Lung (tissue), 12 donors: Measurements from ENCODE around the gene SAMD11. TPM values are rescaled to one million over a fixed set of nuclear protein-coding genes. Genes with fewer than 3 reads are reported as not detected.

Source experiments
- ATAC-seq: fragments of 200-7000 bp; cut with Tn5 transposase; one replicate; pipeline ENCODE4 v1.9.1; 2020; ENCODE audit warnings: moderate number of reproducible peaks; ENCODE audit not compliant: insufficient read depth, low FRiP score
- DNase-seq, 3 donors: peaks; one replicate each; pipeline ENCODE4 v3.0.0-alpha.2; 2013 to 2017
- H3K27ac ChIP-seq, 2 donors: one replicate each; pipeline ENCODE4 v1.5.1; 2013; ENCODE audit warnings: mild to moderate bottlenecking in 2 of 2, moderate library complexity in 2 of 2, control low read depth in 1 of 2, inconsistent platforms in 1 of 2, low read depth in 1 of 2, low read length in 1 of 2
- H3K27me3 ChIP-seq, 3 donors: one replicate each; pipeline ENCODE4 v1.5.1; 2013; ENCODE audit warnings: low read length in 2 of 3; ENCODE audit not compliant: control insufficient read depth in 3 of 3, insufficient read depth in 3 of 3
- H3K36me3 ChIP-seq, 4 donors: one replicate each; pipeline ENCODE4 v1.5.1; 2013; ENCODE audit warnings: low read length in 4 of 4, mild to moderate bottlenecking in 1 of 4, moderate library complexity in 1 of 4; ENCODE audit not compliant: control insufficient read depth in 4 of 4, insufficient read depth in 4 of 4
- H3K4me1 ChIP-seq, 5 donors: one replicate each; pipeline ENCODE4 v1.5.1; 2013; ENCODE audit warnings: low read length in 5 of 5, mild to moderate bottlenecking in 2 of 5, moderate library complexity in 1 of 5; ENCODE audit not compliant: control insufficient read depth in 5 of 5, insufficient read depth in 5 of 5
- H3K4me3 ChIP-seq: one replicate; pipeline ENCODE4 v1.5.1; 2013; ENCODE audit warnings: mild to moderate bottlenecking, control low read depth, moderate library complexity
- H3K9ac ChIP-seq, 2 donors: one replicate each; pipeline ENCODE4 v1.5.1; 2013; ENCODE audit warnings: low read length in 2 of 2, control low read depth in 1 of 2; ENCODE audit not compliant: insufficient read depth in 1 of 2
- H3K9me3 ChIP-seq, 4 donors: one replicate each; pipeline ENCODE4 v1.5.1; 2013; ENCODE audit warnings: low read length in 3 of 4, mild to moderate bottlenecking in 1 of 4, moderate library complexity in 1 of 4; ENCODE audit not compliant: control insufficient read depth in 4 of 4, insufficient read depth in 3 of 4
- CTCF ChIP-seq: IDR thresholded peaks from 2 replicates; pipeline ENCODE4 v1.5.1; 2012; ENCODE audit warnings: mild to moderate bottlenecking; ENCODE audit errors: control extremely low read depth, extremely low read depth
- WGBS, 2 donors: extraction: QIAGEN DNeasy Blood & Tissue Kit; methylation state at CpG; one replicate each; pipeline ENCODE4 v1.1.7; 2013; 5-methylcytosine and 5-hydroxymethylcytosine counted together
- polyA plus RNA-seq, 2 donors: library from polyadenylated mRNA; stranded (reverse); fragments of 200-250 nt; gene quantifications; one replicate each; pipeline ENCODE4 v1.2.1, GENCODE V29; 2013
- total RNA-seq, 2 donors: library from RNA; depleted of rRNA in 1 of 2; stranded (reverse); fragments of >200 nt in 1 of 2; gene quantifications; one replicate each; pipeline ENCODE4 v1.2.1, GENCODE V29; 2014 to 2021
- donor health status: control.
- donor health status: control.
- donor health status: Bipolar disorder and iron deficiency.
- donor health status: healthy.
- donor health status: DM: yes; HTN: yes; CAD: no.

The SAMD11 gene
- total and polyA plus RNA-seq, 4 donors, result 3.7 to 26.3 (median 5.8) TPM

GRCh38 chr1:910881-911721 lies 12.6 kb upstream of the SAMD11 start:
- Histone ChIP-seq H3K36me3 (no peaks in the 10 kb centered on the region), H3K4me1 (peaks cover 0 to 54% (median 8%) of the 10 kb centered on the region in 5 donors), H3K27me3 (peaks cover 0 to 10% (median 0%) of the 10 kb centered on the region in 3 donors), H3K9ac (no peak overlapping the region), H3K9me3 (no peaks in the 10 kb centered on the region), H3K27ac (no peak overlapping the region), H3K4me3 (no peak overlapping the region)
- DNase-seq (no peak), ATAC-seq (no peak)
- TF ChIP-seq CTCF, result no peak
- 59 to 72% methylated on average over 25 of the region's 25 CpGs for WGBS, 2 donors

GRCh38 chr1:911875-912739 lies 11.6 kb upstream of the SAMD11 start:
- ATAC-seq (no peak), DNase-seq (peak in 1 of 3 donors; percentile 13)
- Histone ChIP-seq H3K9me3 (no peaks in the 10 kb centered on the region), H3K27ac (no peak overlapping the region), H3K27me3 (peaks cover 0 to 10% (median 0%) of the 10 kb centered on the region in 3 donors), H3K9ac (no peak overlapping the region), H3K36me3 (no peaks in the 10 kb centered on the region), H3K4me1 (peaks cover 0 to 54% (median 5%) of the 10 kb centered on the region in 5 donors), H3K4me3 (no peak overlapping the region)
- no peak for TF ChIP-seq CTCF
- 57 to 58% methylated on average over 15 of the region's 15 CpGs for WGBS, 2 donors

- DNase-seq (peak in 1 of 3 donors; percentile 23), ATAC-seq (no peak)
- Histone ChIP-seq H3K9ac (no peak overlapping the region), H3K27ac (no peak overlapping the region), H3K4me3 (no peak overlapping the region), H3K9me3 (no peaks in the 10 kb centered on the region), H3K4me1 (peaks cover 0 to 55% (median 3%) of the 10 kb centered on the region in 5 donors), H3K36me3 (no peaks in the 10 kb centered on the region), H3K27me3 (peaks cover 0 to 11% (median 0%) of the 10 kb centered on the region in 3 donors)
- no peak for TF ChIP-seq CTCF
- WGBS, 2 donors, result 34 to 41% methylated on average over 23 to 24 of the region's 24 CpGs
These were observed 10.9 kb upstream of the SAMD11 start for GRCh38 chr1:912740-913301.
